Activated T-cell treated with anti-CD3 and anti-CD28 coated beads, Interleukin-2, amount 50 U/mL, for 24 hours (primary cell): ENCODE measurements around the gene NR1D2.

Experiments used
- DNase-seq: peaks from one replicate; pipeline ENCODE4 v3.0.0-alpha.2; 2020
- H3K27ac Mint-ChIP-seq: 2 replicates; pipeline ENCODE4 v1.8.0; 2020; ENCODE audit warnings: mild to moderate bottlenecking, mixed read lengths
- H3K27me3 Mint-ChIP-seq: 2 replicates; pipeline ENCODE4 v1.8.0; 2020; ENCODE audit warnings: mixed read lengths
- H3K36me3 Mint-ChIP-seq: 2 replicates; pipeline ENCODE4 v1.8.0; 2020; ENCODE audit warnings: low read depth, mixed read lengths
- H3K4me1 Mint-ChIP-seq: 2 replicates; pipeline ENCODE4 v1.8.0; 2020; ENCODE audit warnings: low read depth, mixed read lengths
- H3K4me3 Mint-ChIP-seq: 2 replicates; pipeline ENCODE4 v1.8.0; 2020; ENCODE audit warnings: mild to moderate bottlenecking, moderate library complexity, mixed read lengths
- H3K9me3 Mint-ChIP-seq: 2 replicates; pipeline ENCODE4 v1.8.0; 2020; ENCODE audit warnings: mixed read lengths

The NR1D2 gene

GRCh38 chr3:23919628-23920027, 25.5 kb upstream of the NR1D2 start:
- Mint-ChIP-seq H3K27me3 (no peaks in the 10 kb centered on the region), H3K9me3 (no peaks in the 10 kb centered on the region), H3K4me3 (peak overlapping the region; percentile 100), H3K36me3 (peaks cover 67% of the 10 kb centered on the region), H3K27ac (peak overlapping the region; percentile 100), H3K4me1 (peaks cover 35% of the 10 kb centered on the region)
- DNase-seq, result no peak

- Mint-ChIP-seq H3K4me1 (peaks cover 29% of the 10 kb centered on the region), H3K27ac (peak overlapping the region; percentile 100), H3K36me3 (peaks cover 69% of the 10 kb centered on the region)
Observed at GRCh38 chr3:23920151-23920655, 24.9 kb upstream of the NR1D2 start.

GRCh38 chr3:23921052-23921511, 24.0 kb upstream of the NR1D2 start:
- peaks cover 68% of the 10 kb centered on the region for H3K36me3 Mint-ChIP-seq
- no peak for DNase-seq
- H3K9me3 Mint-ChIP-seq, result no peaks in the 10 kb centered on the region
- H3K4me1 Mint-ChIP-seq, result peaks cover 20% of the 10 kb centered on the region
- H3K27ac Mint-ChIP-seq, result peak overlapping the region; percentile 100
- H3K4me3 Mint-ChIP-seq, result peak overlapping the region; percentile 100
- H3K27me3 Mint-ChIP-seq, result no peaks in the 10 kb centered on the region

More at GRCh38 chr3:23920151-23920655, 24.9 kb upstream of the NR1D2 start:
- Mint-ChIP-seq H3K27me3 (no peaks in the 10 kb centered on the region), H3K9me3 (no peaks in the 10 kb centered on the region), H3K4me3 (peak overlapping the region; percentile 100)
- no peak for DNase-seq

GRCh38 chr3:23923786-23924185, 21.3 kb upstream of the NR1D2 start:
- DNase-seq, result no peak
- Mint-ChIP-seq H3K4me1 (peaks cover 19% of the 10 kb centered on the region), H3K4me3 (no peak overlapping the region), H3K9me3 (no peaks in the 10 kb centered on the region), H3K27me3 (no peaks in the 10 kb centered on the region), H3K36me3 (peaks cover 44% of the 10 kb centered on the region), H3K27ac (no peak overlapping the region)

GRCh38 chr3:23926246-23926645, 18.8 kb upstream of the NR1D2 start:
- no peak overlapping the region for H3K27ac Mint-ChIP-seq
- DNase-seq, result no peak
- H3K9me3 Mint-ChIP-seq, result no peaks in the 10 kb centered on the region
- no peak overlapping the region for H3K4me3 Mint-ChIP-seq
- H3K36me3 Mint-ChIP-seq, result peaks cover 20% of the 10 kb centered on the region
- no peaks in the 10 kb centered on the region for H3K27me3 Mint-ChIP-seq
- peaks cover 2% of the 10 kb centered on the region for H3K4me1 Mint-ChIP-seq

GRCh38 chr3:23926736-23927135, 18.4 kb upstream of the NR1D2 start:
- no peak overlapping the region for H3K27ac Mint-ChIP-seq
- no peak overlapping the region for H3K4me3 Mint-ChIP-seq

GRCh38 chr3:23928524-23928923, 16.6 kb upstream of the NR1D2 start:
- no peak for DNase-seq
- H3K27ac Mint-ChIP-seq, result no peak overlapping the region
- H3K4me3 Mint-ChIP-seq, result no peak overlapping the region
- peaks cover 2% of the 10 kb centered on the region for H3K4me1 Mint-ChIP-seq
- peaks cover 6% of the 10 kb centered on the region for H3K36me3 Mint-ChIP-seq
- no peaks in the 10 kb centered on the region for H3K27me3 Mint-ChIP-seq
- no peaks in the 10 kb centered on the region for H3K9me3 Mint-ChIP-seq

More at GRCh38 chr3:23926736-23927135, 18.4 kb upstream of the NR1D2 start:
- Mint-ChIP-seq H3K36me3 (peaks cover 15% of the 10 kb centered on the region), H3K9me3 (no peaks in the 10 kb centered on the region), H3K4me1 (peaks cover 2% of the 10 kb centered on the region), H3K27me3 (no peaks in the 10 kb centered on the region)
- no peak for DNase-seq

GRCh38 chr3:23931597-23931996, 13.5 kb upstream of the NR1D2 start:
- no peak for DNase-seq
- Mint-ChIP-seq H3K9me3 (no peaks in the 10 kb centered on the region), H3K27me3 (peaks cover under 1% of the 10 kb centered on the region), H3K4me3 (no peak overlapping the region), H3K4me1 (peaks cover 2% of the 10 kb centered on the region), H3K27ac (no peak overlapping the region), H3K36me3 (peaks cover under 1% of the 10 kb centered on the region)

- Mint-ChIP-seq H3K4me1 (peaks cover 2% of the 10 kb centered on the region), H3K27ac (no peak overlapping the region), H3K36me3 (no peaks in the 10 kb centered on the region), H3K27me3 (peaks cover 4% of the 10 kb centered on the region), H3K9me3 (no peaks in the 10 kb centered on the region), H3K4me3 (no peak overlapping the region)
- DNase-seq, result no peak
Observed at GRCh38 chr3:23932571-23932970, 12.5 kb upstream of the NR1D2 start.

GRCh38 chr3:23934253-23934652, 10.8 kb upstream of the NR1D2 start:
- Mint-ChIP-seq H3K36me3 (no peaks in the 10 kb centered on the region), H3K4me3 (no peak overlapping the region), H3K4me1 (no peaks in the 10 kb centered on the region), H3K9me3 (no peaks in the 10 kb centered on the region), H3K27me3 (peaks cover 4% of the 10 kb centered on the region), H3K27ac (no peak overlapping the region)
- DNase-seq, result no peak

GRCh38 chr3:23937296-23937695, 7.8 kb upstream of the NR1D2 start:
- DNase-seq, result no peak
- peaks cover 4% of the 10 kb centered on the region for H3K27me3 Mint-ChIP-seq
- no peaks in the 10 kb centered on the region for H3K4me1 Mint-ChIP-seq
- H3K4me3 Mint-ChIP-seq, result no peak overlapping the region
- no peak overlapping the region for H3K27ac Mint-ChIP-seq
- no peaks in the 10 kb centered on the region for H3K36me3 Mint-ChIP-seq
- no peaks in the 10 kb centered on the region for H3K9me3 Mint-ChIP-seq

GRCh38 chr3:23938688-23939087, 6.4 kb upstream of the NR1D2 start:
- no peak for DNase-seq
- Mint-ChIP-seq H3K9me3 (no peaks in the 10 kb centered on the region), H3K4me3 (no peak overlapping the region), H3K4me1 (no peaks in the 10 kb centered on the region), H3K27me3 (peaks cover 4% of the 10 kb centered on the region), H3K27ac (no peak overlapping the region), H3K36me3 (no peaks in the 10 kb centered on the region)

GRCh38 chr3:23940775-23941174, 4.3 kb upstream of the NR1D2 start:
- Mint-ChIP-seq H3K27me3 (peaks cover 11% of the 10 kb centered on the region), H3K4me3 (no peak overlapping the region), H3K27ac (no peak overlapping the region), H3K9me3 (no peaks in the 10 kb centered on the region), H3K36me3 (no peaks in the 10 kb centered on the region), H3K4me1 (peaks cover 8% of the 10 kb centered on the region)
- DNase-seq, result no peak

GRCh38 chr3:23941440-23941839, 3.6 kb upstream of the NR1D2 start:
- peaks cover 2% of the 10 kb centered on the region for H3K36me3 Mint-ChIP-seq
- no peak overlapping the region for H3K27ac Mint-ChIP-seq
- no peak overlapping the region for H3K4me3 Mint-ChIP-seq
- no peaks in the 10 kb centered on the region for H3K9me3 Mint-ChIP-seq
- H3K4me1 Mint-ChIP-seq, result peaks cover 10% of the 10 kb centered on the region
- DNase-seq, result no peak
- peaks cover 11% of the 10 kb centered on the region for H3K27me3 Mint-ChIP-seq

- Mint-ChIP-seq H3K36me3 (peaks cover 2% of the 10 kb centered on the region), H3K4me1 (peaks cover 18% of the 10 kb centered on the region), H3K9me3 (no peaks in the 10 kb centered on the region), H3K4me3 (no peak overlapping the region), H3K27ac (no peak overlapping the region), H3K27me3 (peaks cover 7% of the 10 kb centered on the region)
- DNase-seq, result no peak
Observed at GRCh38 chr3:23942546-23942945, 2.5 kb upstream of the NR1D2 start.
